ENCODE results near the gene ZBTB32.
"Not testable (repeated sequence)": the region's sequence is repeated elsewhere in the genome, so short reads cannot be mapped to it uniquely, and the experiment has no call there.

ZBTB32 gene

GRCh38 chr19:35722897-35723296 lies 18.5 kb downstream of the ZBTB32 start:
- no peak for DNase-seq

GRCh38 chr19:35723671-35724070 lies 19.3 kb downstream of the ZBTB32 start:
- no peak for DNase-seq

- DNase-seq, result not testable (repeated sequence)
Observed at GRCh38 chr19:35724132-35724531, 19.8 kb downstream of the ZBTB32 start.

- DNase-seq, result no peak
Observed at GRCh38 chr19:35724560-35724959, 20.2 kb downstream of the ZBTB32 start.

- no peak for DNase-seq
Observed at GRCh38 chr19:35725216-35725861, 21.0 kb downstream of the ZBTB32 start.

GRCh38 chr19:35727053-35727955 lies 22.9 kb downstream of the ZBTB32 start:
- no peak for DNase-seq

- no peak for DNase-seq
Observed at GRCh38 chr19:35727956-35728706, 23.8 kb downstream of the ZBTB32 start.

GRCh38 chr19:35729021-35729420 lies 24.7 kb downstream of the ZBTB32 start:
- no peak for DNase-seq

- DNase-seq, result no peak
Observed at GRCh38 chr19:35729763-35730162, 25.4 kb downstream of the ZBTB32 start.

- DNase-seq, result no peak
Observed at GRCh38 chr19:35730326-35730725, 26.0 kb downstream of the ZBTB32 start.

GRCh38 chr19:35731353-35731752 lies 27.0 kb downstream of the ZBTB32 start:
- no peak for DNase-seq

- no peak for DNase-seq
Observed at GRCh38 chr19:35731779-35732405, 27.5 kb downstream of the ZBTB32 start.

GRCh38 chr19:35732540-35733179 lies 28.3 kb downstream of the ZBTB32 start:
- no peak for DNase-seq

GRCh38 chr19:35733180-35734125 lies 29.1 kb downstream of the ZBTB32 start:
- DNase-seq, result no peak

- DNase-seq, result no peak
Observed at GRCh38 chr19:35734273-35734672, 29.9 kb downstream of the ZBTB32 start.

GRCh38 chr19:35734889-35735288 lies 30.5 kb downstream of the ZBTB32 start:
- no peak for DNase-seq

GRCh38 chr19:35736913-35737886 lies 32.8 kb downstream of the ZBTB32 start:
- DNase-seq, result no peak

- no peak for DNase-seq
Observed at GRCh38 chr19:35738021-35738886, 33.9 kb downstream of the ZBTB32 start.

GRCh38 chr19:35738887-35739229 lies 34.5 kb downstream of the ZBTB32 start:
- DNase-seq, result no peak

Data from activated CD4-positive, alpha-beta T cell treated with anti-CD3 and anti-CD28 coated beads for 4 hours (primary cell).